GM12878 (cell line): ENCODE measurements around the gene MAP3K5.
"Not testable (repeated sequence)": the region's sequence is repeated elsewhere in the genome, so short reads cannot be mapped to it uniquely, and the experiment has no call there.

Source experiments
- ATF3 ChIP-seq: IDR thresholded peaks from 2 replicates; pipeline ENCODE4 v1.6.1; 2011; ENCODE audit warnings: low read depth, mild to moderate bottlenecking, low read length, moderate library complexity, borderline replicate concordance; ENCODE audit errors: extremely low read depth
- CBX5 ChIP-seq: sonication (generic); IDR thresholded peaks from 2 replicates; pipeline ENCODE4 v1.6.1; 2016; ENCODE audit warnings: low read depth, moderate library complexity, mild to moderate bottlenecking, inconsistent platforms
- CTCF ChIP-seq, 3 experiments: IDR thresholded peaks in 2 of 3; conservative IDR thresholded peaks in 1 of 3; 2 replicates each; pipeline ENCODE4 v1.5.1; 2011; ENCODE audit warnings: low read depth in 3 of 3, low read length in 3 of 3, mild to moderate bottlenecking in 3 of 3, control low read depth in 2 of 3, moderate library complexity in 2 of 3, inconsistent platforms in 1 of 3, mixed read lengths in 1 of 3; ENCODE audit not compliant: control insufficient read depth in 2 of 3, insufficient read depth in 1 of 3; ENCODE audit errors: extremely low read depth in 1 of 3
- ESRRA ChIP-seq: IDR thresholded peaks from 2 replicates; pipeline ENCODE4 v1.6.1; 2012; ENCODE audit warnings: mild to moderate bottlenecking, low read length, improper control_type of control experiment
- EZH2 ChIP-seq: IDR thresholded peaks from 2 replicates; pipeline ENCODE4 v1.6.1; 2012; ENCODE audit warnings: low read depth, mild to moderate bottlenecking, control low read depth, inconsistent platforms, low read length, borderline replicate concordance; ENCODE audit not compliant: control insufficient read depth
- MTA2 ChIP-seq: fragments of 450-650 bp; IDR thresholded peaks from 2 replicates; pipeline ENCODE4 v1.6.1; 2016; ENCODE audit warnings: low read depth, mild to moderate bottlenecking, moderate library complexity
- NFIC ChIP-seq: IDR thresholded peaks from 2 replicates; pipeline ENCODE4 v1.6.1; 2012; ENCODE audit warnings: low read depth, mild to moderate bottlenecking, inconsistent platforms, low read length, moderate library complexity
- RELA ChIP-seq: fragments of 450-650 bp; IDR thresholded peaks from 2 replicates; pipeline ENCODE4 v1.8.0; 2014; ENCODE audit warnings: borderline replicate concordance; ENCODE audit not compliant: partially characterized antibody
- SUZ12 ChIP-seq: fragments of 200-600 bp; sonication (generic); IDR thresholded peaks from one replicate; pipeline ENCODE4 v1.6.1; 2018; ENCODE audit warnings: antibody characterized with exemption, mild to moderate bottlenecking; ENCODE audit not compliant: unreplicated experiment
- TAF1 ChIP-seq: IDR thresholded peaks from 2 replicates; pipeline ENCODE4 v1.6.1; 2011; ENCODE audit warnings: mild to moderate bottlenecking, low read depth, low read length, borderline replicate concordance
- ZSCAN29 ChIP-seq: fragments of 450-650 bp; IDR thresholded peaks from 2 replicates; pipeline ENCODE4 v1.6.1; 2017; ENCODE audit warnings: mild to moderate bottlenecking, moderate library complexity
- TF ChIP-seq, protein P1 (sequence below): IDR thresholded peaks from 2 replicates; pipeline ENCODE4 v1.6.1; 2011; ENCODE audit warnings: low read depth, low read length, improper control_type of control experiment, borderline replicate concordance

DNA sequence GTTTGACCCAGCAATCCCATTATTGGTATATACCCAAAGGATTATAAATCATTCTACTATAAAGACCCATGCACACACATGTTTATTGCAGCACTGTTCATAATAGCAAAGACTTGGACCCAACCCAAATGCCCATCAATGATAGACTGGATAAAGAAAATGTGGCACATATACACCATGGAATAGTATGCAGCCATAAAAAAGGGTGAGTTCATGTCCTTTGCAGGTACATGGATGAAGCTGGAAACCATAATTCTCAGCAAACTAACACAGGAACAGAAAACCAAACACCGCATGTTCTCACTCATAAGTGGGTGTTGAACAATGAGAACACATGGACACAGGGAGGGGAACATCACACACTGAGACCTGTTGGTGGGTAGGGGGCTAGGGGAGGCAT, 104.4 kb downstream of the MAP3K5 start:
- not testable (repeated sequence) for TF ChIP-seq ZSCAN29; NFIC; TAF1; CTCF (IDR thresholded peaks at IDR 0.05 in 2 of 3, conservative IDR thresholded peaks at IDR 0.05 in 1 of 3; ENCODE audit: control insufficient read depth in 2 of 3, extremely low read depth in 1 of 3, insufficient read depth in 1 of 3, low read depth in 3 of 3, low read length in 3 of 3); RELA; SUZ12; EZH2; ESRRA; MTA2; CBX5; ATF3
- TF ChIP-seq, protein P1, sequence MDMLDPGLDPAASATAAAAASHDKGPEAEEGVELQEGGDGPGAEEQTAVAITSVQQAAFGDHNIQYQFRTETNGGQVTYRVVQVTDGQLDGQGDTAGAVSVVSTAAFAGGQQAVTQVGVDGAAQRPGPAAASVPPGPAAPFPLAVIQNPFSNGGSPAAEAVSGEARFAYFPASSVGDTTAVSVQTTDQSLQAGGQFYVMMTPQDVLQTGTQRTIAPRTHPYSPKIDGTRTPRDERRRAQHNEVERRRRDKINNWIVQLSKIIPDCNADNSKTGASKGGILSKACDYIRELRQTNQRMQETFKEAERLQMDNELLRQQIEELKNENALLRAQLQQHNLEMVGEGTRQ: not testable (repeated sequence)
